B cell (primary cell): Measurements from ENCODE around the gene CIITA.

Source experiments
- EZH2 ChIP-seq: IDR thresholded peaks from 2 replicates; pipeline ENCODE4 v1.6.1; 2012; ENCODE audit warnings: borderline replicate concordance, low read depth, mild to moderate bottlenecking, moderate library complexity, low read length; ENCODE audit not compliant: insufficient read depth, poor library complexity, severe bottlenecking
- TF ChIP-seq, protein P1 (sequence below): fragments of 200-600 bp; IDR thresholded peaks from one replicate; pipeline ENCODE4 v1.8.0; 2022; ENCODE audit warnings: antibody characterized with exemption, mild to moderate bottlenecking

DNA sequence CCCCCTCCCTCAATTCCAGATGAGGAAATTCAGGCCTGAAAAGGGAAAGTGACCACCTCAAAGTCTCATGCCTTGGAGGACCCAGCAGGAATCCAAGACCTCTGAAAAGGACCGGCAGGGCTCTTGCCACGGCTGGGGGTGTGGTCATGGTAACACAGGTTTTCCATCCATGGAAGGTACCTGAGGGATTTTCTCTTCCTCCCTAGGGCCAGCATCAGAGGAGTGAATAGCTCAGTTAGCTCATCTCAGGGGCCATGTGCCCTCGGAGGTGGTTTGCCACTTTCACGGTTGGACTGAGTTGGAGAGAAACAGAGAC is 1.3 kb downstream of the CIITA start:
- TF ChIP-seq, protein P1, sequence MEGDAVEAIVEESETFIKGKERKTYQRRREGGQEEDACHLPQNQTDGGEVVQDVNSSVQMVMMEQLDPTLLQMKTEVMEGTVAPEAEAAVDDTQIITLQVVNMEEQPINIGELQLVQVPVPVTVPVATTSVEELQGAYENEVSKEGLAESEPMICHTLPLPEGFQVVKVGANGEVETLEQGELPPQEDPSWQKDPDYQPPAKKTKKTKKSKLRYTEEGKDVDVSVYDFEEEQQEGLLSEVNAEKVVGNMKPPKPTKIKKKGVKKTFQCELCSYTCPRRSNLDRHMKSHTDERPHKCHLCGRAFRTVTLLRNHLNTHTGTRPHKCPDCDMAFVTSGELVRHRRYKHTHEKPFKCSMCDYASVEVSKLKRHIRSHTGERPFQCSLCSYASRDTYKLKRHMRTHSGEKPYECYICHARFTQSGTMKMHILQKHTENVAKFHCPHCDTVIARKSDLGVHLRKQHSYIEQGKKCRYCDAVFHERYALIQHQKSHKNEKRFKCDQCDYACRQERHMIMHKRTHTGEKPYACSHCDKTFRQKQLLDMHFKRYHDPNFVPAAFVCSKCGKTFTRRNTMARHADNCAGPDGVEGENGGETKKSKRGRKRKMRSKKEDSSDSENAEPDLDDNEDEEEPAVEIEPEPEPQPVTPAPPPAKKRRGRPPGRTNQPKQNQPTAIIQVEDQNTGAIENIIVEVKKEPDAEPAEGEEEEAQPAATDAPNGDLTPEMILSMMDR = no peak
- no peak for TF ChIP-seq EZH2
